H1 (cell line): ENCODE measurements around the gene BCAR3. TPM values are rescaled to one million over a fixed set of nuclear protein-coding genes. Genes with fewer than 3 reads are reported as not detected.

Experiments
- CTCF ChIA-PET: fragments of 300-600 bp; sonication (Branson Sonifier 250); formaldehyde crosslinking; loops from one replicate; lab custom pipeline; 2021; ENCODE audit not compliant: partially characterized antibody; lab: Charles Lee
- POLR2A ChIA-PET: fragments of 300-600 bp; sonication (Branson Sonifier 250); formaldehyde crosslinking; loops from one replicate; lab custom pipeline; 2021; ENCODE audit warnings: inconsistent platforms; ENCODE audit not compliant: partially characterized antibody; lab: Charles Lee
- DNase-seq, 2 experiments: peaks; one replicate each; pipeline versions ENCODE4 v3.0.0 to v3.0.0-alpha.2; 2010 to 2022; ENCODE audit warnings: low spot score in 2 of 2, low read depth in 1 of 2, mixed read lengths in 1 of 2
- FAIRE-seq: peaks from 2 replicates; lab custom pipeline; 2011; peaks lifted over from hg19 to GRCh38; lab: Jason Lieb, UNC
- H2AFZ ChIP-seq: 2 replicates; pipeline ENCODE4 v1.8.1; 2012; ENCODE audit warnings: low read length, inconsistent platforms
- H2AK5ac ChIP-seq: 2 replicates; pipeline ENCODE4 v1.6.1; 2013; ENCODE audit warnings: low read depth, low read length
- H2BK120ac ChIP-seq: replicated peaks from 2 replicates; pipeline ENCODE3; 2013; ENCODE audit warnings: low read depth, low read length, inconsistent platforms
- H2BK12ac ChIP-seq: 2 replicates; pipeline ENCODE4 v1.6.1; 2013; ENCODE audit warnings: low read depth, low read length
- H2BK15ac ChIP-seq: 2 replicates; pipeline ENCODE4 v1.6.1; 2013; ENCODE audit warnings: low read length
- H2BK20ac ChIP-seq: 2 replicates; pipeline ENCODE4 v1.6.1; 2013; ENCODE audit warnings: low read length
- H2BK5ac ChIP-seq: 2 replicates; pipeline ENCODE4 v1.6.1; 2013; ENCODE audit warnings: low read depth, low read length
- H3K14ac ChIP-seq: 2 replicates; pipeline ENCODE4 v1.6.1; 2013; ENCODE audit warnings: inconsistent platforms; ENCODE audit not compliant: insufficient read length
- H3K18ac ChIP-seq: 2 replicates; pipeline ENCODE4 v1.6.1; 2013; ENCODE audit warnings: low read length; ENCODE audit errors: extremely low read depth
- H3K23ac ChIP-seq: 2 replicates; pipeline ENCODE4 v1.6.1; 2013; ENCODE audit warnings: inconsistent platforms; ENCODE audit not compliant: insufficient read length
- H3K23me2 ChIP-seq: 2 replicates; pipeline ENCODE4 v1.6.1; 2013; ENCODE audit warnings: low read depth, low read length
- H3K27ac ChIP-seq: 2 replicates; pipeline ENCODE4 v1.6.1; 2011; ENCODE audit warnings: low read depth, low read length, inconsistent platforms
- H3K27me3 ChIP-seq, 4 experiments: replicated peaks in 1 of 4; 1 replicate in 1 of 4; 2 replicates in 3 of 4; pipeline versions ENCODE4 v1.6.1 to v1.8.1; 2011 to 2013; ENCODE audit warnings: low read length in 3 of 4, mild to moderate bottlenecking in 3 of 4, inconsistent platforms in 2 of 4, mixed read lengths in 2 of 4, moderate library complexity in 1 of 4; ENCODE audit not compliant: control insufficient read depth in 3 of 4, insufficient read depth in 3 of 4; ENCODE audit errors: extremely low read depth in 1 of 4
- H3K36me3 ChIP-seq, 4 experiments: 2 replicates each; pipeline versions ENCODE4 v1.6.1 to v1.8.1; 2011 to 2013; ENCODE audit warnings: mild to moderate bottlenecking in 4 of 4, low read length in 3 of 4, moderate library complexity in 2 of 4, control low read depth in 1 of 4, inconsistent platforms in 1 of 4; ENCODE audit not compliant: insufficient read depth in 4 of 4, control insufficient read depth in 2 of 4
- H3K4ac ChIP-seq: replicated peaks from 2 replicates; pipeline ENCODE3; 2013; ENCODE audit warnings: low read length, low read depth, mixed read lengths, inconsistent platforms; ENCODE audit not compliant: insufficient read length
- H3K4me1 ChIP-seq, 4 experiments: replicated peaks in 1 of 4; 1 replicate in 1 of 4; 2 replicates in 3 of 4; pipeline versions ENCODE4 v1.6.1 to v1.8.1; 2011 to 2013; ENCODE audit warnings: low read length in 3 of 4, inconsistent platforms in 2 of 4, mixed read lengths in 1 of 4; ENCODE audit not compliant: insufficient read depth in 4 of 4, control insufficient read depth in 3 of 4
- H3K4me2 ChIP-seq, 2 experiments: 2 replicates each; pipeline versions ENCODE4 v1.6.1 to v1.8.1; 2011 to 2013; ENCODE audit warnings: low read depth in 2 of 2, low read length in 2 of 2, control low read depth in 1 of 2, inconsistent platforms in 1 of 2, mild to moderate bottlenecking in 1 of 2; ENCODE audit not compliant: insufficient read depth in 1 of 2
- H3K4me3 ChIP-seq, 4 experiments: fragments of 200-600, 300-600 bp in 1 of 4; sonication (generic), shearing (Covaris generic), sonication (Bioruptor Twin) in 1 of 4; 2 replicates each; pipeline versions ENCODE4 v1.5.1 to v1.8.1; 2011 to 2016; ENCODE audit warnings: low read length in 4 of 4, low read depth in 3 of 4, control low read depth in 2 of 4, inconsistent platforms in 2 of 4, mild to moderate bottlenecking in 2 of 4, mixed read lengths in 1 of 4, moderate library complexity in 1 of 4; ENCODE audit not compliant: insufficient read depth in 2 of 4; ENCODE audit errors: extremely low read depth in 1 of 4
- H3K56ac ChIP-seq: replicated peaks from 2 replicates; pipeline ENCODE3; 2013; ENCODE audit warnings: low read depth, mild to moderate bottlenecking, mixed read lengths, low read length, inconsistent platforms; ENCODE audit not compliant: insufficient read length
- H3K79me1 ChIP-seq: 2 replicates; pipeline ENCODE4 v1.6.1; 2013; ENCODE audit warnings: low read depth, low read length, control low read depth
- H3K79me2 ChIP-seq, 2 experiments: 2 replicates each; pipeline versions ENCODE4 v1.6.1 to v1.8.1; 2012 to 2013; ENCODE audit warnings: low read length in 2 of 2, mild to moderate bottlenecking in 2 of 2, inconsistent platforms in 1 of 2; ENCODE audit not compliant: insufficient read depth in 2 of 2, control insufficient read depth in 1 of 2
- H3K9ac ChIP-seq, 4 experiments: replicated peaks in 1 of 4; 1 replicate in 1 of 4; 2 replicates in 3 of 4; pipeline versions ENCODE4 v1.6.1 to v1.8.1; 2011 to 2013; ENCODE audit warnings: low read depth in 3 of 4, low read length in 3 of 4, control low read depth in 2 of 4, mild to moderate bottlenecking in 2 of 4, moderate library complexity in 2 of 4, inconsistent platforms in 1 of 4; ENCODE audit errors: extremely low read depth in 1 of 4
- H3K9me3 ChIP-seq, 2 experiments: 2 replicates each; pipeline versions ENCODE4 v1.6.1 to v1.8.1; 2012 to 2013; ENCODE audit warnings: mild to moderate bottlenecking in 2 of 2, moderate library complexity in 2 of 2, control low read depth in 1 of 2, inconsistent platforms in 1 of 2, low read depth in 1 of 2, low read length in 1 of 2, mixed read lengths in 1 of 2; ENCODE audit not compliant: insufficient read depth in 2 of 2
- H4K20me1 ChIP-seq, 2 experiments: replicated peaks in 1 of 2; 2 replicates each; pipeline versions ENCODE3 to v1.8.1; 2011 to 2013; ENCODE audit warnings: inconsistent platforms in 2 of 2, low read length in 2 of 2, mild to moderate bottlenecking in 1 of 2; ENCODE audit not compliant: insufficient read depth in 2 of 2, control insufficient read depth in 1 of 2
- H4K5ac ChIP-seq: 2 replicates; pipeline ENCODE4 v1.6.1; 2013; ENCODE audit warnings: low read length, low read depth, mixed read lengths, inconsistent platforms; ENCODE audit not compliant: insufficient read length
- H4K8ac ChIP-seq: 2 replicates; pipeline ENCODE4 v1.8.0; 2013; ENCODE audit warnings: mild to moderate bottlenecking, moderate library complexity, low read length, inconsistent platforms; ENCODE audit not compliant: insufficient read depth; ENCODE audit errors: extremely low read depth
- H4K91ac ChIP-seq: replicated peaks from 2 replicates; pipeline ENCODE3; 2013; ENCODE audit warnings: low read length, mixed read lengths, inconsistent platforms; ENCODE audit not compliant: insufficient read length
- ATF3 ChIP-seq: IDR thresholded peaks from 2 replicates; pipeline ENCODE4 v1.6.1; 2011; ENCODE audit warnings: low read depth, mild to moderate bottlenecking, low read length; ENCODE audit not compliant: insufficient read depth
- CHD1 ChIP-seq: IDR thresholded peaks from 2 replicates; pipeline ENCODE4 v1.6.1; 2012; ENCODE audit warnings: low read depth, low read length, improper control_type of control experiment
- CTCF ChIP-seq, 3 experiments: IDR thresholded peaks; 1 replicate in 2 of 3; 2 replicates in 1 of 3; pipeline versions ENCODE4 v1.5.1 to v1.6.1; 2011; ENCODE audit warnings: low read length in 3 of 3, mild to moderate bottlenecking in 3 of 3, inconsistent platforms in 2 of 3, low read depth in 1 of 3, moderate library complexity in 1 of 3; ENCODE audit not compliant: insufficient read depth in 1 of 3; ENCODE audit errors: control extremely low read depth in 1 of 3
- GABPA ChIP-seq: IDR thresholded peaks from 2 replicates; pipeline ENCODE4 v1.6.1; 2011; ENCODE audit warnings: mild to moderate bottlenecking, low read length, moderate library complexity, borderline replicate concordance; ENCODE audit not compliant: insufficient read depth
- POLR2A ChIP-seq, 2 experiments: IDR thresholded peaks; 1 replicate in 1 of 2; 2 replicates in 1 of 2; pipeline ENCODE4 v1.6.1; 2011; ENCODE audit warnings: low read depth in 2 of 2, low read length in 2 of 2, mild to moderate bottlenecking in 2 of 2; ENCODE audit errors: control extremely low read depth in 1 of 2
- POU5F1 ChIP-seq: IDR thresholded peaks from 2 replicates; pipeline ENCODE4 v1.6.1; 2011; ENCODE audit warnings: low read depth, mild to moderate bottlenecking, low read length, moderate library complexity
- SP2 ChIP-seq: IDR thresholded peaks from 2 replicates; pipeline ENCODE4 v1.6.1; 2012; ENCODE audit warnings: mild to moderate bottlenecking, low read length, inconsistent platforms
- SRF ChIP-seq: IDR thresholded peaks from 2 replicates; pipeline ENCODE4 v1.6.1; 2011; ENCODE audit warnings: mild to moderate bottlenecking, low read depth, low read length, moderate library complexity
- ZNF274 ChIP-seq: IDR thresholded peaks from 2 replicates; pipeline ENCODE4 v1.7.0; 2012; ENCODE audit warnings: low read length, borderline replicate concordance; ENCODE audit errors: extremely low read depth
- WGBS, 2 experiments: shearing (Covaris generic) in 1 of 2; methylation state at CpG; one replicate each; pipeline versions ENCODE4 v1.1.6 to v1.1.7; 2013 to 2015; ENCODE audit warnings: low lambda C conversion rate in 2 of 2, mixed read lengths in 2 of 2, inconsistent platforms in 1 of 2, low coverage in 1 of 2, missing lambda C conversion rate in 1 of 2; ENCODE audit not compliant: insufficient replicate concordance in 2 of 2, insufficient coverage in 1 of 2, insufficient read length in 1 of 2; ENCODE audit errors: extremely low coverage in 1 of 2, missing lambda C conversion rate in 1 of 2; 5-methylcytosine and 5-hydroxymethylcytosine counted together
- polyA plus RNA-seq, 7 experiments: library from polyadenylated mRNA; depleted of rRNA in 3 of 7; stranded (reverse) in 5 of 7; unstranded in 2 of 7; fragments of >200 nt in 5 of 7; fragments of 200-250 nt in 2 of 7; gene quantifications; 1 replicate in 5 of 7; 2 replicates in 1 of 7; 4 replicates in 1 of 7; pipeline versions ENCODE4 v1.2.1 to v1.2.3, GENCODE V29; 2011 to 2013; ENCODE audit warnings: missing spikeins in 2 of 7, mixed read lengths in 2 of 7
- total RNA-seq: library from RNA; stranded (reverse); fragmentation: NEBNext Ultra II Directional; extraction: Animal tissue kit (Norgen Biotek cat#: 25700); gene quantifications from 2 replicates; pipeline ENCODE4 v1.2.1, GENCODE V29; 2021

BCAR3 gene
- total and polyA plus RNA-seq, 2 of the 8 experiments (the other 6 are each of a cell fraction or from before 2014, with no cell fraction given) = 5.6 to 9.2 TPM

- Histone ChIP-seq H4K8ac (no peak overlapping the region), H2AK5ac (no peak overlapping the region), H2BK20ac (no peak overlapping the region), H3K9ac (no peak overlapping the region), H2BK120ac (no peak overlapping the region), H3K18ac (no peak overlapping the region), H3K27me3 (no peaks in the 10 kb centered on the region), H3K4me1 (peaks cover 0 to 4% (median 2%) of the 10 kb centered on the region in 4 experiments; a peak in 3 of 7 replicates), H3K56ac (no peak overlapping the region), H3K23ac (no peak overlapping the region), H3K79me1 (no peaks in the 10 kb centered on the region)
- ChIA-PET CTCF (interaction anchor here (0.9 to 3.3 kb wide), 8 partner anchors 9 to 116 kb away, joined by 3 to 10 read pairs (median 3); no protein-coding TSS in a partner anchor), POLR2A (interaction anchor here (0.7 kb wide), 1 partner anchor 53 kb away, joined by 3 read pairs; no protein-coding TSS in a partner anchor)
- TF ChIP-seq ZNF274 = no peak
- TF ChIP-seq GABPA = no peak
- TF ChIP-seq ATF3 = no peak
- no peak for TF ChIP-seq POLR2A (IDR thresholded peaks at IDR 0.05; ENCODE audit: control extremely low read depth in 1 of 2, low read depth in 2 of 2, low read length in 2 of 2)
- no peak for TF ChIP-seq CTCF (IDR thresholded peaks at IDR 0.05; ENCODE audit: control extremely low read depth in 1 of 3, insufficient read depth in 1 of 3, low read depth in 1 of 3, low read length in 3 of 3)
- TF ChIP-seq SRF = no peak
- TF ChIP-seq SP2 = no peak
- no peak for TF ChIP-seq POU5F1
- no peak for TF ChIP-seq CHD1
- TF ChIP-seq, all 59 proteins: peak for 0
- H3K9me3 ChIP-seq = no peaks in the 10 kb centered on the region
- no peak overlapping the region for H3K14ac ChIP-seq
- no peak overlapping the region for H2BK15ac ChIP-seq
- no peak overlapping the region for H3K4me3 ChIP-seq
- H3K4ac ChIP-seq = no peak overlapping the region
- no peaks in the 10 kb centered on the region for H3K36me3 ChIP-seq
- no peak overlapping the region for H2BK5ac ChIP-seq
- H3K79me2 ChIP-seq = no peaks in the 10 kb centered on the region
- H3K27ac ChIP-seq = no peak overlapping the region
- FAIRE-seq (no peak), DNase-seq (no peak)
- H4K20me1 ChIP-seq = no peaks in the 10 kb centered on the region
- no peak overlapping the region for H2BK12ac ChIP-seq
- no peak overlapping the region for H3K4me2 ChIP-seq
- H4K91ac ChIP-seq = no peak overlapping the region
- 82% methylated on average over 7 of the region's 7 CpGs; no CpG with 5 or more reads in 1 of the 2 experiments for WGBS, 2 experiments
- H3K23me2 ChIP-seq = peaks cover 2% of the 10 kb centered on the region; the same call in 1 of the 2 replicates
- no peak overlapping the region for H2AFZ ChIP-seq
- no peak overlapping the region for H4K5ac ChIP-seq
Observed at GRCh38 chr1:93698329-93699048, 16.9 kb upstream of the BCAR3 start.
